H1 (cell line): ENCODE measurements around the gene FGFBP3. TPM values are rescaled to one million over a fixed set of nuclear protein-coding genes. Genes with fewer than 3 reads are reported as not detected.

Experiments used
- ASH2L ChIP-seq: fragments of 200-600, 300-600 bp; sonication (generic); IDR thresholded peaks from one replicate; pipeline ENCODE4 v1.7.1; 2017; ENCODE audit warnings: low read length
- CREB1 ChIP-seq: IDR thresholded peaks from 2 replicates; pipeline ENCODE4 v1.6.1; 2012; ENCODE audit warnings: inconsistent platforms
- RAD21 ChIP-seq, 2 experiments: IDR thresholded peaks in 1 of 2; conservative IDR thresholded peaks in 1 of 2; 2 replicates each; pipeline ENCODE4 v1.6.1; 2011; ENCODE audit warnings: low read depth in 2 of 2, low read length in 2 of 2, improper control_type of control experiment in 1 of 2, inconsistent platforms in 1 of 2, mild to moderate bottlenecking in 1 of 2, moderate library complexity in 1 of 2
- SIN3A ChIP-seq, 2 experiments: IDR thresholded peaks in 1 of 2; conservative IDR thresholded peaks in 1 of 2; 2 replicates each; pipeline ENCODE4 v1.6.1; 2011 to 2012; ENCODE audit warnings: low read length in 2 of 2, improper control_type of control experiment in 1 of 2, low read depth in 1 of 2, mild to moderate bottlenecking in 1 of 2
- SIRT6 ChIP-seq: IDR thresholded peaks from one replicate; pipeline ENCODE4 v1.7.1; 2012; ENCODE audit warnings: low read length, inconsistent platforms
- SP2 ChIP-seq: IDR thresholded peaks from 2 replicates; pipeline ENCODE4 v1.6.1; 2012; ENCODE audit warnings: mild to moderate bottlenecking, low read length, inconsistent platforms
- SRF ChIP-seq: IDR thresholded peaks from 2 replicates; pipeline ENCODE4 v1.6.1; 2011; ENCODE audit warnings: mild to moderate bottlenecking, low read depth, low read length, moderate library complexity
- SUZ12 ChIP-seq: fragments of 200-600 bp; sonication (generic); IDR thresholded peaks from 2 replicates; pipeline ENCODE4 v1.6.1; 2012; ENCODE audit warnings: mild to moderate bottlenecking, inconsistent platforms, low read length, moderate library complexity, mixed read lengths
- TAF7 ChIP-seq: optimal IDR thresholded peaks from 2 replicates; pipeline ENCODE3; 2011; ENCODE audit warnings: low read depth, mild to moderate bottlenecking, inconsistent platforms, low read length, moderate library complexity, borderline replicate concordance
- polyA plus RNA-seq, 7 experiments: library from polyadenylated mRNA; depleted of rRNA in 3 of 7; stranded (reverse) in 5 of 7; unstranded in 2 of 7; fragments of >200 nt in 5 of 7; fragments of 200-250 nt in 2 of 7; gene quantifications; 1 replicate in 5 of 7; 2 replicates in 1 of 7; 4 replicates in 1 of 7; pipeline versions ENCODE4 v1.2.1 to v1.2.3, GENCODE V29; 2011 to 2013; ENCODE audit warnings: missing spikeins in 2 of 7, mixed read lengths in 2 of 7
- total RNA-seq: library from RNA; stranded (reverse); fragmentation: NEBNext Ultra II Directional; extraction: Animal tissue kit (Norgen Biotek cat#: 25700); gene quantifications from 2 replicates; pipeline ENCODE4 v1.2.1, GENCODE V29; 2021
- TF ChIP-seq, protein P1 (sequence below): IDR thresholded peaks from 2 replicates; pipeline ENCODE4 v1.6.1; 2011; ENCODE audit warnings: low read depth, mild to moderate bottlenecking, low read length; ENCODE audit not compliant: insufficient read depth
- TF ChIP-seq, protein P2 (sequence below): IDR thresholded peaks from 2 replicates; pipeline ENCODE4 v1.6.1; 2012; ENCODE audit warnings: inconsistent platforms

Gene FGFBP3
- total and polyA plus RNA-seq, 2 of the 8 experiments (the other 6 are each of a cell fraction or from before 2014, with no cell fraction given), result 54.6 to 115 TPM

DNA sequence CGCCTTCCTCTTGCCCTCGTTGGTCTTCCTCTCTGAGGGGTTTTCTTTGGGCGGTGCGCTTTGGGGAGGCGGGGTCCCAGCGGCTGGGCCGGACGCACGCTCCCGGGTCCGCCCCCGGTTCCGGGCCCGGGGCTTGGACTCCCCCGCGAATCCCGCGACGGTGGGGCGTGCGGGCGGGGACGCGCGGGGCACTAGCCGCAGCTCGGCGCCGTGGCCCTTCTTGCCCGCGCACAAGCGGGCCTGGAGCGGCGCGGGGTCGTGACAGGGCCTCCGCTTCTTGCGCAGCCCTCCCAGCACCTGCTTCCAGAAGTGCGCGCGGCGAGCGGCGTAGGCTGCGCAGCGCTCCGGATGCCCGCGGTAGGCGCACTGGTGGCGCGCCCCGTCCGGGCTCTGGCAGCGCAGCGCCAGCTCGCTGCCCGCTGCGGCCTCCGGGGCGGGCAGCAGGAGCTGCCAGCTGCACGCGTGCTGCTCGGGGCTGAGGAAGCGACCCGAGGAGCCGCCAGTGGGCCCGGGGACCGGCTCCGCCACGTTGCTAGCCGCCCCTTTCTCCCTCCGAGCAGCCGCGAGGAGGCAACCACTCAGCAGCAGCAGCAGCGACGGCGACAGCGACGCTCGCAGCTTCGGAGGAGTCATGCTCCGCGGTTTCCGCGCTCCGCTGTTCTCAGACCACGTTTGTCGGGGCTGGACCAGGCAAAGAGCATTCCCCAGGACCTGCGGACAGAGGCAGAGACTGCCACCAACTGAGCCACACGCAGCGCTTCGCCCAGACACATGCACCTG lies 759 bp downstream of the FGFBP3 start (continued):
- TF ChIP-seq TAF7, result peak; percentile 25
- TF ChIP-seq SIN3A (conservative IDR thresholded peaks at IDR 0.05 in 1 of 2, IDR thresholded peaks at IDR 0.05 in 1 of 2; ENCODE audit: low read depth in 1 of 2, low read length in 2 of 2), result 0 out of 4 replicates have a peak, but pooled peaks have one; percentile 34 to 75
- TF ChIP-seq CREB1, result peak; percentile 35; the same call in 1 of the 2 replicates
- TF ChIP-seq SIRT6, result no peak
- peak; percentile 92 for TF ChIP-seq ASH2L
- TF ChIP-seq, protein P1, sequence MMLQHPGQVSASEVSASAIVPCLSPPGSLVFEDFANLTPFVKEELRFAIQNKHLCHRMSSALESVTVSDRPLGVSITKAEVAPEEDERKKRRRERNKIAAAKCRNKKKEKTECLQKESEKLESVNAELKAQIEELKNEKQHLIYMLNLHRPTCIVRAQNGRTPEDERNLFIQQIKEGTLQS, result no peak
- no peak for TF ChIP-seq SRF
- TF ChIP-seq, protein P2, sequence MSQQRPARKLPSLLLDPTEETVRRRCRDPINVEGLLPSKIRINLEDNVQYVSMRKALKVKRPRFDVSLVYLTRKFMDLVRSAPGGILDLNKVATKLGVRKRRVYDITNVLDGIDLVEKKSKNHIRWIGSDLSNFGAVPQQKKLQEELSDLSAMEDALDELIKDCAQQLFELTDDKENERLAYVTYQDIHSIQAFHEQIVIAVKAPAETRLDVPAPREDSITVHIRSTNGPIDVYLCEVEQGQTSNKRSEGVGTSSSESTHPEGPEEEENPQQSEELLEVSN, result peak; percentile 86
- peak; percentile 18; the same call in 1 of the 2 replicates for TF ChIP-seq SP2
- peak; percentile 30; the same call in 1 of the 2 replicates for TF ChIP-seq SUZ12
- peak; percentile 39 to 47; a peak in 3 of 4 replicates for TF ChIP-seq RAD21 (IDR thresholded peaks at IDR 0.05 in 1 of 2, conservative IDR thresholded peaks at IDR 0.05 in 1 of 2; ENCODE audit: low read depth in 2 of 2, low read length in 2 of 2)
